SHP77 treated with DMSO at 0.1 percent for 48 hours (cell line): ENCODE measurements around the gene SPAG16.
"Not testable (repeated sequence)": the region's sequence is repeated elsewhere in the genome, so short reads cannot be mapped to it uniquely, and the experiment has no call there.

Experiments used
- DNase-seq: peaks from one replicate; lab custom pipeline; 2025; lab: John Stamatoyannopoulos, UW

SPAG16 gene

GRCh38 chr2:213271947-213272346, 12.3 kb upstream of the SPAG16 start:
- no peak for DNase-seq

DNA sequence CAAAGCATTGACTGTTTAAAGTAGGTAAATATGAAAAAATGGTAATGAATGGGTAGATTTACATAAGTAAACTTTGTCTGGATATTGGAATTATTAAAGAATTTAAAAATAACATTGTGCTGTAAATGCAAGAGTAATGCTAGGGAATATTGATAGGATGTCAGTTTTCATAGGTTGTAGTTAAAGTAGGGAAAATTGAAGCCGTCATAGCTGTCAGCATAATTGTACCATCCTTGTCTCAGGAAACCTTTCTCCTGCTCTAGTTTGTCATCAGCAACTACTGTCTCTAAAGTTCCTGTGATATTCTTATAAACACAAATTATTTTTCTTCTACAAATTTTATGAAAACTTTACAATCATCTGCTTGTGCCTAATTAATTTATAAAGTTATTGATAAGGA, 10.1 kb upstream of the SPAG16 start:
- no peak for DNase-seq

DNA sequence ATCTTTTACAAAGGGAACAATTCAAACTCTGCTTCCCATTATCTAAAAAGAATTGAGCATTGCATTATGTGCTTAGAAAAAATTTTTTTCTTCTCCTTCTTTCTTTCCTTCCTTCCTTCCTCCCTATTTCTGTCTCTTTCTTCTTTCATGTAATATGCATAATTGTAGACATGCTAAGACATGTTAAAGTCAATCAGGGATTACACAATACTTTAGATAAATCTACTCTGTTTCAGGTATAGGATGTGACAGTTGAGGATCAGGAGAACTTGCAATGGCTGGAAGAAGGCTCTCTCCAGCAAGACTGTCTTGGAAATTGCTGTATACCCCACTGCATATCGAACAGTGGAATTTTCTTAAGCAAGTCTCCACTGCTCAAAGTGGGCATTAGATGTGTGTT, 9.0 kb upstream of the SPAG16 start:
- DNase-seq = no peak

- not testable (repeated sequence) for DNase-seq
Observed at GRCh38 chr2:213277134-213277533, 7.1 kb upstream of the SPAG16 start.

DNA sequence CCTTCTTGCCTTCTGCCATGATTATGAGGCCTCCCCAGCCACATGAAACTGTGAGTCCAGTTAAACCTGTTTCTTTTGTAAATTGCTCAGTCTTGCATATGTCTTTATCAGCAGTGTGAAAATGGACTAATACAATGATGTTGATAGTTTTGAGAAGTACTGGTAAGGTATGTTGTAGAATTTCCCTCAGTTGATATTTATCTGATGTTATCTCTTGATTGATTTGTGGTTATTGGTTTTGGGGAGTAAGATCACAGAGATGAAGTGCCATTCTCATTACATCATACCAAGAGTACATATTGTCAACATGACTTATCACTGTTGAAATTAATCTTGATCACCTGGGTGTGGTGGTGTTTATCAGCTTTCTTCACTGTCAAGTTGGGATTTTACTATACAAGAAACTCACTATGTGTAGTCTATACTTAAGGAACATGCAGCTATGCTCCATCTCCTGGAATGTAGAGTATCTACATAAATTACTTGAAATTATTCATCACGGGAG, 5.1 kb upstream of the SPAG16 start:
- DNase-seq = no peak

- no peak for DNase-seq
Observed at GRCh38 chr2:213279971-213280370, 4.3 kb upstream of the SPAG16 start.

GRCh38 chr2:213281156-213281555, 3.1 kb upstream of the SPAG16 start:
- no peak for DNase-seq

- no peak for DNase-seq
Observed at GRCh38 chr2:213285404-213285803, 1.1 kb downstream of the SPAG16 start.

- DNase-seq = no peak
Observed at GRCh38 chr2:213286161-213286560, 1.9 kb downstream of the SPAG16 start.

GRCh38 chr2:213288913-213289700, 4.8 kb downstream of the SPAG16 start:
- no peak for DNase-seq

- DNase-seq = no peak
Observed at GRCh38 chr2:213290501-213290900, 6.2 kb downstream of the SPAG16 start.

- DNase-seq = no peak
Observed at GRCh38 chr2:213296270-213296669, 12.0 kb downstream of the SPAG16 start.

GRCh38 chr2:213306316-213306942, 22.2 kb downstream of the SPAG16 start:
- DNase-seq = no peak

DNA sequence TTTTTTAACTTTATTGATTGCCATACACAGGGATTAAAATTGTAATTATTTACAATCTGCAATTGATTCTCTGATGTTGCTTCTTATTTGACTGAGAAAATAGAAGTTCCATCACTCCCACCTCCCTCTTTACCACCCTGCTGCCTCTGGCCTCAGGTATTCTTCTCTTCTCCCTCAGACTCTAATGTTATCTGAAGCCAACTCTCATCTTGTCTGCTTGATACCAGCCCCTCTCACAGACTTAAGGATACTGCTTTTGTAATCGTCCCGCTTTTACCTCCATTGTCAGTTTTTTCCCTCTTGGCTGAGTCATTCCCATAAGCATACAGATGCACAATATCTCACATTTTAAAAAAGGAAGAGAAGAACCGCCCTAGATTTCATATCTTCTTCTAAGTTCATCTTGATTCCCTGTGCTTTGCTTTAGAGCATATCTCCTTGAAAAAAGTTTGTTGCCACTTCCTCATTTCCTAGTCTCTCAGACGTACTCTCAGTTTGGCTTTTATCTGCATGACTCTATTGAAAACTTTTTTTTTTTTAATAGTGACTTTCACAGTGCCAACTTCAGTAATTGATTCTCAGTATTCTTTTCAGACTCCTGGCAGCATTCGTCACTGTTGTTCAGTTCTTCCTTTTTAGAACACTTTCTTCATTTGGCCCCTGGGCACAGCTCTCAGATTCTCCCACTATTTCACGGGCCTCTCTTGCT, 31.1 kb downstream of the SPAG16 start:
- DNase-seq = no peak

- DNase-seq = no peak
Observed at GRCh38 chr2:213316001-213316735, 31.9 kb downstream of the SPAG16 start.

DNA sequence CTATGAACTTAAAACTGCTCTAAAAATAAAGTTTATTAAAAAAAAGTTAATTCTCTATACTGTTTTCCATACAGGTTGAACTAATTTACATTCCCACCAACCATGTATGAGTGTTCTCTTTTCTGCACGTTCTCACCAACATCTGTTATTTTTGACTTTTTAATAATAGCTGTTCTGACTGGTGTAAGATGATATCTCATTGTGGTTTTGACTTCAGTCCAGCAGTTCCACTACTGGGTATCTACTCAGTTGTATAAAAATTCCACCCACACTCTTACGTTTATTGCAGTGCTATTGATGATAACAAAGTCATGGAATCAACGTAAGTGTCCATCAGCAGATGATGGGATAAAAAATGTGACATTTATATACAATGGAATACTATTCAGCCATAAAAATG, 33.7 kb downstream of the SPAG16 start:
- no peak for DNase-seq

GRCh38 chr2:213320604-213321003, 36.3 kb downstream of the SPAG16 start:
- no peak for DNase-seq

GRCh38 chr2:213336253-213336770, 52.0 kb downstream of the SPAG16 start:
- DNase-seq = no peak

GRCh38 chr2:213353419-213353818, 69.2 kb downstream of the SPAG16 start:
- DNase-seq = no peak

- no peak for DNase-seq
Observed at GRCh38 chr2:213376644-213377043, 92.4 kb downstream of the SPAG16 start.

DNA sequence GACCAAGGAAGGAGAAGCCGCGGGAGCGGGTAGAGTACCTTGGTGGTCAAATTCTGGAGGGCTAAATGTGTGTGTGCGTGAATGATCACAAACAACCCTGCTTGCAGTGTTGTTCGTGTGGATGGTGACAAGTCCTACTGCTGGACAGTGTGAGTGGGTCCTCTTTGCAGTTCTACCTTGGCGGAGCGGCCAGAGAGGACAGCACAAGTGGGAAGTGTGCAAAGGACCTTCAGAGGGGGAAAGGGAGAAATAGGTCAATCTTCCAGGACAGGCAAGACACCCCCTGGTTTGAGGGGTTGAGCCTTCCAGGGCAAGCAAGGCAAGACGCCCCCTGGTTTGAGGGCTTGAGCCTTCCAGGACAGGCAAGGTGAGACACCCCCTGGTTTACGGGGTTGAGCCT, 122.8 kb downstream of the SPAG16 start:
- not testable (repeated sequence) for DNase-seq
